ENCODE results near the gene RTN3.
A peak's percentile ranks its signal among the peaks of the same experiment; 100 is the strongest.

The RTN3 gene

DNA sequence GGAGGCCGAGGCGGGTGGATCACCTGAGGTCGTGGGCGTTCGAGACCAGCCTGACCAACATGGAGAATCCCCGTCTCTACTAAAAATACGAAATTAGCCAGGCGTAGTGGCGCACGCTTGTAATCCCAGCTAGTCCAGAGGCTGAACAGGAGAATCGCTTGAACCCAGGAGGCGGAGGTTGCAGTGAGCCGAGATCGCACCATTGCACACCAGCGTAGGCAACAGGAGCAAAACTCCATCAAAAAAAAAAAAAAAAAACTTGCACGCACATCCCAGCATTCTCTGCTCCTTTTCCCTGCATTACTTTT is 9.2 kb upstream of the RTN3 start:
- H3K27ac ChIP-seq (ENCODE audit: poor library complexity, severe bottlenecking) = peak overlapping the region; percentile 90
- peaks cover 37% of the 10 kb centered on the region for H3K4me1 ChIP-seq (ENCODE audit: insufficient read depth, poor library complexity, severe bottlenecking)
- no peaks in the 10 kb centered on the region for H3K9me3 ChIP-seq (ENCODE audit: severe bottlenecking)
- ATAC-seq (ENCODE audit: low read depth) (no peak), DNase-seq (ENCODE audit: low spot score) (no peak)
- H3K36me3 ChIP-seq (ENCODE audit: low read depth) = peaks cover 17% of the 10 kb centered on the region; the same call in 1 of the 2 replicates
- H3K4me3 ChIP-seq (ENCODE audit: severe bottlenecking) = no peak overlapping the region
- H3K27me3 ChIP-seq (ENCODE audit: insufficient read depth, poor library complexity, severe bottlenecking) = no peaks in the 10 kb centered on the region
- TF ChIP-seq, protein P1, sequence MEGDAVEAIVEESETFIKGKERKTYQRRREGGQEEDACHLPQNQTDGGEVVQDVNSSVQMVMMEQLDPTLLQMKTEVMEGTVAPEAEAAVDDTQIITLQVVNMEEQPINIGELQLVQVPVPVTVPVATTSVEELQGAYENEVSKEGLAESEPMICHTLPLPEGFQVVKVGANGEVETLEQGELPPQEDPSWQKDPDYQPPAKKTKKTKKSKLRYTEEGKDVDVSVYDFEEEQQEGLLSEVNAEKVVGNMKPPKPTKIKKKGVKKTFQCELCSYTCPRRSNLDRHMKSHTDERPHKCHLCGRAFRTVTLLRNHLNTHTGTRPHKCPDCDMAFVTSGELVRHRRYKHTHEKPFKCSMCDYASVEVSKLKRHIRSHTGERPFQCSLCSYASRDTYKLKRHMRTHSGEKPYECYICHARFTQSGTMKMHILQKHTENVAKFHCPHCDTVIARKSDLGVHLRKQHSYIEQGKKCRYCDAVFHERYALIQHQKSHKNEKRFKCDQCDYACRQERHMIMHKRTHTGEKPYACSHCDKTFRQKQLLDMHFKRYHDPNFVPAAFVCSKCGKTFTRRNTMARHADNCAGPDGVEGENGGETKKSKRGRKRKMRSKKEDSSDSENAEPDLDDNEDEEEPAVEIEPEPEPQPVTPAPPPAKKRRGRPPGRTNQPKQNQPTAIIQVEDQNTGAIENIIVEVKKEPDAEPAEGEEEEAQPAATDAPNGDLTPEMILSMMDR (IDR thresholded peaks at IDR 0.05; ENCODE audit: poor library complexity, severe bottlenecking) = no peak

DNA sequence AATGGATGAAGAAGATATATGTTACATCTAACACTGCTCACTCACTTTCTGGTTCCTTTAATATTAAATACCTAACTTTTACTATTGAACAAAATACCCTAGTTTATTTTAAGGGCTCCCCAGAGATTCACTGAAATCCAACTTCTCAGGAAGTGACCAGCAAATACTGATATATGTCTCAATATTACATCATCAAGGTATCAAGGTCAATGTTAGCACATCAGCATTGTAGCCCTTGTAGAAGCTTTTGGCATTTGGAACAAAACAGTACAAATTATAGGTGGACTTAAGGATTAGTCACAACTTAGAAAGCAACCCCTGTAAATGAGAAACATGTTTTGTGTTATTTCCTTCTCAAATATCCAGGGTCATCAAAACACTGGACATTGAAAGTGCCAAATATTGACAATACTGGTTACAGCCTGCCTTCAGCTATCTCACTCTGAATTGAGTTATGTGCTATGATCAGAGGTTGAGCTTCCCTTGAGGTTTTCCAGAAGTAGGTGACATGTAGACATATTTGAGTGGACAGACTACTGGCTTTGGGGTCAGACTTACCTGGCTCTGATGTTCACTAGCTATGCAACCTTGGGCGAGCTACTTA is 8.3 kb upstream of the RTN3 start:
- H3K9me3 ChIP-seq (ENCODE audit: severe bottlenecking) = no peaks in the 10 kb centered on the region
- peaks cover 30% of the 10 kb centered on the region for H3K4me1 ChIP-seq (ENCODE audit: insufficient read depth, poor library complexity, severe bottlenecking)
- H3K4me3 ChIP-seq (ENCODE audit: severe bottlenecking) = no peak overlapping the region
- no peak for ATAC-seq (ENCODE audit: low read depth)
- peaks cover 14% of the 10 kb centered on the region; the same call in 1 of the 2 replicates for H3K36me3 ChIP-seq (ENCODE audit: low read depth)
- no peaks in the 10 kb centered on the region for H3K27me3 ChIP-seq (ENCODE audit: insufficient read depth, poor library complexity, severe bottlenecking)
- peak overlapping the region; percentile 1 for H3K27ac ChIP-seq (ENCODE audit: poor library complexity, severe bottlenecking)
- TF ChIP-seq, protein P1 (IDR thresholded peaks at IDR 0.05; ENCODE audit: poor library complexity, severe bottlenecking) = no peak
- no peak for DNase-seq (ENCODE audit: low spot score)

DNA sequence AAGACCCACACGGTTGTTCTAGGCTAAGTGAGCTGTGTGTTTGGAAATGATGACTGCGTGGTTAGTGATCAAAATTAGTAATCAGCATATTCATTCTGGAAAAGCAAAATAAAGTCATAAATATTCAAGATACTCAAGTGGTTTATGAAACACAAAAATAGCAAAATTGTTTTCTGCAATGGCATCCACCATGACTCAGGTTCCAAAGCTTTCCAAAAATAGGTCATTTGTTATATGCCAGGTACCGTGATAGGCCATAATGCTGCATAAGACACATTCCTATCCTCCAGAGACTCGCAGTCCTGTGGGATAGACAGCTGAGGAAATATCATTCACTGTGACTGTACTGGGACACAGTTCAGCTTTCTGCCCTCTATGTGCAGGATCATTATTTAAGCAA is 7.7 kb upstream of the RTN3 start:
- Histone ChIP-seq H3K27me3 (ENCODE audit: insufficient read depth, poor library complexity, severe bottlenecking) (no peaks in the 10 kb centered on the region), H3K4me3 (ENCODE audit: severe bottlenecking) (no peak overlapping the region), H3K27ac (ENCODE audit: poor library complexity, severe bottlenecking) (no peak overlapping the region), H3K4me1 (ENCODE audit: insufficient read depth, poor library complexity, severe bottlenecking) (peaks cover 26% of the 10 kb centered on the region), H3K36me3 (ENCODE audit: low read depth) (peaks cover 14% of the 10 kb centered on the region; the same call in 1 of the 2 replicates), H3K9me3 (ENCODE audit: severe bottlenecking) (no peaks in the 10 kb centered on the region)
- no peak for DNase-seq (ENCODE audit: low spot score)
- ATAC-seq (ENCODE audit: low read depth) = no peak
- TF ChIP-seq, protein P1 (IDR thresholded peaks at IDR 0.05; ENCODE audit: poor library complexity, severe bottlenecking) = no peak

DNA sequence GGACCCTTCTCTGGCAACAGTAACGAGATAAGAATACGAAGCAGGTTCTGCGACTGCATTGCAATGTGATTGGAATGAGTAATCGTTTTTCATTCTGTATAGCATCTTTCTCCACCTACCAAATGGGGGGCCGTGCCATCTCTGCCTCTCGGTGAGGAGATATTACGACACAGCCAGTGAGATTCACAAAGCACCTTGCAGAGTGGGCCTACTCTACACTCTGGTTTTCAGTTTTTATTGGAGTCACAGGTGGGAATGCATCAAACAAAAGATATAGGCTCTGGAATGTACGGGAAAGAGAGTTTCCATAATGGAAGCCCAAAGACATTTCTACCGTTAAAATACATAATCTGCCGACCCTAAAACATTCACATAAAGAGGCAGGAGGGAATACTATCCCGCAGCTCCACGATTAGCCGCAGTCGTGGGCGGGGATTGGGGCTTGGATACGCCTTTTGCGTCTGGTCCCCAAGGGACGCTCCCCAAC is 423 bp upstream of the RTN3 start:
- ATAC-seq (ENCODE audit: low read depth) (peak; percentile 10), DNase-seq (ENCODE audit: low spot score) (no peak)
- peaks cover 12% of the 10 kb centered on the region for H3K4me1 ChIP-seq (ENCODE audit: insufficient read depth, poor library complexity, severe bottlenecking)
- H3K27me3 ChIP-seq (ENCODE audit: insufficient read depth, poor library complexity, severe bottlenecking) = no peaks in the 10 kb centered on the region
- no peaks in the 10 kb centered on the region for H3K9me3 ChIP-seq (ENCODE audit: severe bottlenecking)
- H3K4me3 ChIP-seq (ENCODE audit: severe bottlenecking) = peak overlapping the region; percentile 89
- TF ChIP-seq, protein P1 (IDR thresholded peaks at IDR 0.05; ENCODE audit: poor library complexity, severe bottlenecking) = no peak
- peaks cover 9% of the 10 kb centered on the region; the same call in 1 of the 2 replicates for H3K36me3 ChIP-seq (ENCODE audit: low read depth)
- H3K27ac ChIP-seq (ENCODE audit: poor library complexity, severe bottlenecking) = peak overlapping the region; percentile 68
